Epithelial cell of esophagus (primary cell): ENCODE results near the gene ASB13.

Experiments
- DNase-seq: peaks from one replicate; pipeline ENCODE4 v3.0.0; 2010; ENCODE audit warnings: low read depth
- H3K4me3 ChIP-seq: 2 replicates; pipeline ENCODE4 v1.5.1; 2011; ENCODE audit warnings: mild to moderate bottlenecking, low read length, control low read depth
- CTCF ChIP-seq: IDR thresholded peaks from 2 replicates; pipeline ENCODE4 v1.5.1; 2011; ENCODE audit warnings: low read depth, mild to moderate bottlenecking, low read length, control low read depth, inconsistent platforms; ENCODE audit not compliant: insufficient read depth; ENCODE audit errors: missing control alignments

The ASB13 gene

DNA sequence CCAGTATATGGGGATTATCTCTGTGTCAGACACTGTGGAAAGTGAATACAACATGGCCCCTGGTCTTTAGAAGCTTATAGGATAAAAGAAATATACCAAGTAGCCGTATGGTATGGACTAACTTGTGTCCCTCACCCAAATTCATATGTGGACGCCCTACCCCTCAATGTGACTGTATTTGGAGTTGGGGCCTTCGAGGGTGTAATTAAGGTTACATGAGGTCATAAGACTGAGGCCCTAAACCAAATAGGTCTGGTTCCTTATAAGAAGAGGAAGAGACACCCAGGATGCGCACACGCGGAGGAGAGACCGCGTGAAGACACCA is 36.3 kb downstream of the ASB13 start:
- H3K4me3 ChIP-seq: no peak overlapping the region
- DNase-seq: no peak
- no peak for TF ChIP-seq CTCF

- no peak overlapping the region for H3K4me3 ChIP-seq
- peak; percentile 82 for DNase-seq
- TF ChIP-seq CTCF: peak; percentile 96
Observed at GRCh38 chr10:5629303-5630111, 36.9 kb downstream of the ASB13 start.

- no peak for DNase-seq
- no peak overlapping the region for H3K4me3 ChIP-seq
- TF ChIP-seq CTCF: no peak
Observed at GRCh38 chr10:5628451-5629302, 37.7 kb downstream of the ASB13 start.

GRCh38 chr10:5627486-5628044 is 38.8 kb downstream of the ASB13 start:
- TF ChIP-seq CTCF: no peak
- H3K4me3 ChIP-seq: no peak overlapping the region
- DNase-seq: no peak

GRCh38 chr10:5625992-5626777 is 40.2 kb downstream of the ASB13 start:
- H3K4me3 ChIP-seq: no peak overlapping the region
- no peak for TF ChIP-seq CTCF
- DNase-seq: no peak

DNA sequence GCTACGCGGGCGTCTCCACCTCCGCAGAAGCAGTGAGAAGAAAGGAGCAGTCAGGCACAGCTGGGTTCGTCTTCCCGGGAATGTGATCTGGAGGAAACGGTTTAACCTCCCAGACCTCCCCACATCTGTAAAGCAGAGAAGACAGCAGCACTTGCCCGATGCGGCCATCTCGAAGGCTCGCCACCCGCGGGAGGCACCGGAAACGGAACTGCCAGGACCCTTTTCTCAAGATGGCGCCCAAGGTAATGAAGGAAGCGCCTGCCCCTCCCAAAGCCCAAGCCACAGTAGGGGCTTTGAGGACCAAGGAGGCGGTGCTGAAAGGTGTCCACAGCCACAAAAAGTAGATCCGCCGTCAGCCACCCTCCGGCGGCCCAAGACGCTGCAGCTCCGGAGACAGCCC is 41.7 kb downstream of the ASB13 start:
- no peak overlapping the region for H3K4me3 ChIP-seq
- DNase-seq: no peak
- TF ChIP-seq CTCF: no peak
